Stimulated activated naive CD4-positive, alpha-beta T cell treated with Interleukin-2 at 50 U/mL for 16 hours (primary cell): Measurements from ENCODE around the gene ASCC1.

Source experiments
- DNase-seq: peaks from one replicate; lab custom pipeline; 2025; lab: John Stamatoyannopoulos, UW

ASCC1 gene

GRCh38 chr10:72082856-72083789 is 133.0 kb downstream of the ASCC1 start:
- DNase-seq: no peak

GRCh38 chr10:72081772-72082590 is 134.1 kb downstream of the ASCC1 start:
- no peak for DNase-seq

GRCh38 chr10:72081210-72081609 is 134.9 kb downstream of the ASCC1 start:
- DNase-seq: no peak

DNA sequence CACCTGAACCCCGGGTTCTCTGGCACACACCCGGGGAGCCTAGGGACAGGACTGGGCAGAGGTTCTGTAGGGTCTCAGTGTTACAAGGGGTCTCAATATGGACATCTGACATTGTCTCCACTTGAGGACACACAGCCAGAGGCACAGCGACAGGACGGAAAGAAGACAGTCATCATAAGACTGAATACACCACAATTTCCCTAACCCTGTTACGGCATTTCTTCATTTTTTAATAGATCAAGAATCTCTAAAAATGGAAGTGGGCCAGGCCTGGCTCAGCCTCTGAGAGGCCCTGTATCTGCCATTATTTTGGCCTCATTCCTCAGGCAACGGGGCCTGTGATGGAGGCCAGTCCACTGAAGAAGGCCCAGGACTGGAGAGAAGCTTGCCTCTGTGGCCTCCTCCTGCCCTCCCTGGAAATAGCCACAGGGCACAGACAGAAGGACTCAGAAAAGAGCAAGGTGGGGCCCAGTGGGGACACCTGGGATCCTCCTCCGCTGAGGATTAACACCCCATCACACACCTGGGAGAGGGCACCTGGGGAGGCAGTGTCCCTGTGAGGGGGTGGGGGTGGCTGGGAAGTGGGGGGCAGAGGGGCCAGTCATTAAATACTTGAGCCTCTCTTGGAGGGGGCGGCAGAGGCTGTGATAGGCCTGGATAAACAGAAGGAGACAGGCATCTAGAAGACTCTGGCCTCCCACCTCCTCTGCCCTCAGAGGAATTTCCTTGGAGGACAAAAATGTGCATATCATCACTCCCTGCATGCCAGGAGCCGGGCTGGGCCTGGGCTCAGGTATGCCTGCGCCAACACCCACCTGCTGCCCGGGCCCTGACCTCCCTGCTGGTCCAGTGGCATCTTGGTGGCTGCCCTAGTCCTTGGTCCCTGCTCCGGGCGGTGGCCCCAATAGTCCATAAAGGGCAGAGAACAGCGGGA is 135.8 kb downstream of the ASCC1 start:
- DNase-seq: no peak

GRCh38 chr10:72079356-72079755 is 136.7 kb downstream of the ASCC1 start:
- peak; percentile 21 for DNase-seq

GRCh38 chr10:72077275-72077990 is 138.6 kb downstream of the ASCC1 start:
- DNase-seq: no peak

DNA sequence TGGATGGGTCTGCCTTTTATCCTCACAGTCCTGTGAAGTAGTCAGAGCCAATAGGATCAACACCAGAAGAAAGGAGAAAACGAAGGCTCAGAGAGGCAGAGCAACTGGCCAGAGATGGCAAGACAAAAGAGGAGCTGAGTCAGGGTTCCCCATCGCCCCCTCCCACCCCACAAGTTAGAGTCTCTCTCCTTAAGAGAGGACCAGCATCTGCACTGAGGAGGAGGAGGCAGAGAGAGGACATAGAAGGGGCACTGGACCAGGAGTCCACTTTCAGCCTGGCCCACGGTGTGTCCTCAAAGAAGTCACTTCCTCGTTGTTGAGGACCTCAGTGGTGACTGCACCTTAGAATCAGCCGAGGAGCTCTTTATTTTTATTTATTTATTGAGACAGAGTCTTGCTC is 139.3 kb downstream of the ASCC1 start:
- DNase-seq: no peak

- peak; percentile 34 for DNase-seq
Observed at GRCh38 chr10:72075376-72076115, 140.5 kb downstream of the ASCC1 start.

- no peak for DNase-seq
Observed at GRCh38 chr10:72074574-72075375, 141.3 kb downstream of the ASCC1 start.

- no peak for DNase-seq
Observed at GRCh38 chr10:72073708-72074573, 142.1 kb downstream of the ASCC1 start.

- DNase-seq: no peak
Observed at GRCh38 chr10:72072639-72073038, 143.4 kb downstream of the ASCC1 start.

- DNase-seq: no peak
Observed at GRCh38 chr10:72072046-72072445, 144.0 kb downstream of the ASCC1 start.

DNA sequence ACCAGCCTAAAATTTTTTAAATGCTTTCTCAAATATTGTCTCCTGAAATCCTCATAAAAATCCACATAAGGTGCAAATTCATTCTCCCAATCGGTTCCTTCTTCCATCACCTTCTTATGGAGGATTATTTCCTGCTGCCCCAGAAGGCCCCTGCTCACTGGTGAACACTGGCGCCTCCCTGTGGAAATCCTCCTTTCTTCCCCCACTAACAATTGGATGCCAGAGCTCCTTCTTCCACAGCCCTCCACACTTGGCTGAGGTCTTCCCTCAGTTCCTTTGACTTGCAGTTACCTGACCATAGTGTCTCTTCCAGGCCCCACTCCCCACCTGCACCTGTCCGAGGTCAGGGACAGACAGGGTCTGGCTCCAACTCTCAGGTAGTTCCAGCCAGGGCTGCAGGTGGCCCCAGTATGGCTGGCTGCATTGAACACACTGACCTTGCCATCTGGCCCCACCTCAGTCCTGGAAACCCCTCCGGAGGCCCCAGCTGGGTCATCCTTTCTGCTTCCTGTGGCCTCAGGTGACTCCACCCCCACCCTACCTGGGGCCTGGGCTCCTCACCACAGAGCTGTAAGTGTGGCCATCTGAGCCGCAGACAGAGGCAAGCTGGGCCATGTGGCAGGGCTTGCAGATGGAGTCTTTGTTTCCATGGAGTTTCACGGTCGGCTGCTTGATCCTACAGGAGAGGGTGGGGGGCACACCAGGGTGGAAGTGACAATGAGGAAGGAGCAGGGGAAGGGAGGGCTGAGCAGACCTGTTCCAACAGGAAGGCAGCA is 146.1 kb downstream of the ASCC1 start:
- DNase-seq: no peak

- DNase-seq: no peak
Observed at GRCh38 chr10:72068901-72069446, 147.1 kb downstream of the ASCC1 start.

DNA sequence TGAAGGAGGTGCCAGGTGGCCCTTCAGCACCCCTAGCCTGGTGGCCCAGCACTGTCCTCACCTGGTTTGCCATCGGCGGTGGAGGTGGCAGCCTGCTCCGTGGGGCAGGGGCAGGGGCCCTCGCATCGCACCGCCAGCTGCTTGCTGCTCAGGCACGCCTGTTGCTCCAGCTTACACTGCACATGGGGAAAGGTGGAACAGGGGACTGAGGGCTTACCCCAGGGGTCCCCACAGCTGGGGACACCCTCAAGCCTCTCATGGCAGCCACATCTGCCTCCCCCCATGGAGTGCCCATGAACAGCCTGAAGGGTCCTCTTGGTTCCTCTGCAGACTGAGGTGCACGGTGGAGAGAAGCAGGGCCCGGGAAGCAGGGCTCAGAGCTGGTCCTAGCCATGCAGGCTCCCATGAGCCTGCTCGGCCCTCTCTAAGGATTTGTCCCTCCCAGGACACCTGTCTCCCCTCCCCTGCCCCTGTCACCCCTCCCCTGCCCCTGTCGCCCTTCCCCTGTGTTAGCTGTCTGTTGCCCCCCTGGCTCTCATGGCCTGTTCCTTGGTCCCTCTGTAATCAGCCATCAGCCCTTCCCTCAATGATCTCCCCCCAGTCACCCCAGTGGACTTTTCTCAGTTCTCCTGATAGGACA is 147.8 kb downstream of the ASCC1 start:
- DNase-seq: no peak

GRCh38 chr10:72067463-72068125 is 148.5 kb downstream of the ASCC1 start:
- no peak for DNase-seq
